ENCODE results near the gene RFX3. TPM values are rescaled to one million over a fixed set of nuclear protein-coding genes. Genes with fewer than 3 reads are reported as not detected.

Gene RFX3
- total RNA-seq, 1 experiment from 2014 or later = 0.60 TPM

DNA sequence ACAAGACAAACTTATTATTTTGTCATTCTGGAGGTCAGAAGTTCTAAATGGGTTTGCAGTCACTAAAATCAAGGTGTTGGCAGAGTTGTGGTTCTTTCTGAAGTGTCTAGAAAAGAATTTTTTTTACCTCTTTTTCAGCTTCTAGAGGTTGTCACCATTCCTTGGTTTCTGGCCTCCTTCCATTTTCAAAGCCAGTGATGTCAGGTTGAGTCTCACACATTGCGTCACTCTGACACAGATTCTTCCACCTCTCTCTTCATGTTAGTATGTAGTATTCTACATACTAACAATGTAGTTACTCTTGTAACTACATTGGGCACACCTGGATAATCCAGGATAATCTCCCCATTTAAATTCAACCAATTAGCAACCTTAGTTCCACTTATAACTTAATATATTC, 290.3 kb downstream of the RFX3 start:
- DNase-seq (ENCODE audit: low spot score) = no peak

DNA sequence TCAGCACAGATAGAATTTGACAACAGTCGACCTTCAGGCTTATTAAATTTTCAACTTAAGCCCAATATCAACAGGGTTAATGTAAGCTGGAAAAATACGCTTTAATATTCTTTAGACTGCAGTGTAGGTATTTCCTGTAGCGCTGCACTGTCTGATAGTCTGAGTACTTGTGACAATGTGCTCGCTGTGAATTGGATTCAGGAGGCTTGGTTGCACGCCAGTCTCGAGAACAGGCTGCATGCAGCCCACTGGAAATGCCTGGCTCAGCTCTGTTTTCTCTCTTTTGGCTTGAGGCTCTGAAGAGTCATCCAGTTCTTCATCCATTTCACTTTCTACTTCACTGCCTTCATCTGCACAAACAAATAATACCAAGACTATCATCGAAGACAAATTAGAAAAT, 300.9 kb downstream of the RFX3 start:
- DNase-seq (ENCODE audit: low spot score) = no peak

DNA sequence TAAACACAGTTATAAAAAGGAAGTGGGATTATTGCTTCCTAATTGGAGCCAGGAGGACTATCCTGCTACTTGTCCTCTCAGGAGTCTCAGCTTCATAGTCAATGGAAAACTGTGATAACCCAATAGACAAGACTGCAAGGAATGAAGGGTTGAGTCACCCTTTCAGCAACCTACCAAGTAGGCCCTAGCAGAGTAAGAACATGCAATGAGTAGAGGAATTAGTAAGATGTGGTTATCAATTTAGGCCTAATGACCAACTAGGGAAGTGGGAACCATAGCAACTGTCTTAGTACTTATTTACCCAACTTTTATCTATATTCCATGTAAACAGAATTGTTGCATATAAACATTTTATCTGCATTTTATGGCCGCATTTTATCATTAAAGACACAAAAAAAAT, 310.1 kb downstream of the RFX3 start:
- no peak for DNase-seq (ENCODE audit: low spot score)

DNA sequence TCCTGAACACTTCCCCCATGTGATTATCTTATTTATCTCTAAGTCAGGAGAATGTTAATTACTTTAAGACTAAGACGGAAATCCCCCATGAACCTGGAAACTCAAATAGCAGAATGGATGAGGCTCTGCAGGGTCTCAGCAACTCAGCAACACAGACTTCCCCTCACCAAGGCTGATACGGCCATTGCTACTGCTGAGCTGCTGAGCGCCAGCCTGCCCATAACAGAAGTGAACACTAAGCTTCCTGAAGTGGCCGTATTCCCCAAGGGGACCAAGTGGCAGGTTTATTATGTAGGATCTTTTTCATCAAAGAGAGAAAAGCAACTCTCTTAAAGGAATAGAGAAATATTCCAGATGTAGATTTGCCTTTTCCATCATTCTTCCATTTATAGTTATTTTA, 311.1 kb downstream of the RFX3 start:
- DNase-seq (ENCODE audit: low spot score) = no peak

DNA sequence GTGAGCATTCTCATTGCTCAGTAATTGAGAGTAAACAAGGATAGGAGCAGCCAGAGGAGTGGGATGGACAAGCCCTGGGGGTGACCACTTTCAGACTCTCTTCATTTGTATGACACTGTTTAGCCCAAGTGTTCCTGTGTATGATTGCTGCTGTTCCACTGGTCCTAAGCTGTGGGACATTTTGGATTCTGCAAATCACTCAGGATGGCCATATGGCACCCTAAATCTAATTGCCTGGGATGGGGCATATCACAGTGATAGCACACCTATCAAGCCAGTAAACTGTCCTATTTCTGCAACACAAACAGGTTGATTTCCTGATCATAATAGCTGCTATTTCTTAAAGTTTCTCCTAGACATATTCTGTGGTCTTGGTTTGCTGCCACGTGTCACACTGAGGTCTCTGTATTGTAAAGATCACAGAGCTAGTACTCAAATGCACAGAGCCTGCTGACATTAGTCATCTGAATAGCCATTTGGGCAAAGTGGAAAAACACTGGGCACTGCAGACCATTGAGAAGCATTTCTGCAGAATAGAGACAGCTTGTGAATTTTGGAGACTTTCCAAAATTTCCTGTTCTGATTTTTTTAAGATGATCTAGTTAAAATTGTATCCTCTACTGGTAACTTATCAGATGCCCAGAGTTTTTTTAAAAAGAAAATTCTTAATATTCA, 320.2 kb downstream of the RFX3 start:
- DNase-seq (ENCODE audit: low spot score) = no peak

DNA sequence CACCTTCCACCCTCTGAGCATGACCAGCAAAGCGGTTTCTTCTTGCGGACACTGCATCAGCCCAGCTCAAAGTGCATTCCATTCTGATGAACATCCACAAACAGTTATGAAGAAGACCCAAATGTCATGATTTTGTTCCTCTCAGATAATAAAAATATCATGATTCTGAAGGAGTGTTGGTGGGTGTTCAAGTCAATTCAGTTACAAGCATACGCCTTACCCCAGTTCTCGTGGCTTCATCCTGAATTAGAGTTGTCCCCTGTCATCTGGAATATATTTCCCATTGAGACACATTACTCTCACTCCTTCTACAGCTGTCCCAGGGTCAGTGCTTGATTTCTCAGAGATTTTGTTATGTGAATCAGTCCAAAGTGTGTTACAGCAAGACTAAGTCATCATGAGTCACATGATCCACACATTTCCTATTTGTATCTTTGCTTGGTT, 325.4 kb downstream of the RFX3 start:
- no peak for DNase-seq (ENCODE audit: low spot score)

DNA sequence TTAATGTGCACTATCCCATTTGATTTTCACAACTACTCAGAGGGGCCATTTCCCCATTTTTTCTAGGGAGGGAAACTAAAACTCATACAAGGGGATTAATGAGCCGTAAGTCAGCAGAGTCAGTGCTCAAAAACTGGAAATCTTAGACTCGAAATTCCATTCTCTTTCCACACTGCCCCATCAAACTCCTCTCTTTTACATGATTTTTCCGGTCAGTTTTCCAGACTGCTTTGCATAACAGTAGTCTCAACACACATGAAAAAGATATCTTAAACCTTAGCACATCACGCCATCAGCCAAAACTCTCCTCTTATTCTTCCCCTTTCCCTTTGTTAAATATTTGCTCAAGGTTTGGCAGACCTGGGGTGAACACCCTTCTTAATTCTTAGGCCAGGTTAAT, 332.0 kb downstream of the RFX3 start:
- DNase-seq (ENCODE audit: low spot score) = no peak

- DNase-seq (ENCODE audit: low spot score) = no peak
Observed at GRCh38 chr9:3191715-3192114, 334.1 kb downstream of the RFX3 start.

DNA sequence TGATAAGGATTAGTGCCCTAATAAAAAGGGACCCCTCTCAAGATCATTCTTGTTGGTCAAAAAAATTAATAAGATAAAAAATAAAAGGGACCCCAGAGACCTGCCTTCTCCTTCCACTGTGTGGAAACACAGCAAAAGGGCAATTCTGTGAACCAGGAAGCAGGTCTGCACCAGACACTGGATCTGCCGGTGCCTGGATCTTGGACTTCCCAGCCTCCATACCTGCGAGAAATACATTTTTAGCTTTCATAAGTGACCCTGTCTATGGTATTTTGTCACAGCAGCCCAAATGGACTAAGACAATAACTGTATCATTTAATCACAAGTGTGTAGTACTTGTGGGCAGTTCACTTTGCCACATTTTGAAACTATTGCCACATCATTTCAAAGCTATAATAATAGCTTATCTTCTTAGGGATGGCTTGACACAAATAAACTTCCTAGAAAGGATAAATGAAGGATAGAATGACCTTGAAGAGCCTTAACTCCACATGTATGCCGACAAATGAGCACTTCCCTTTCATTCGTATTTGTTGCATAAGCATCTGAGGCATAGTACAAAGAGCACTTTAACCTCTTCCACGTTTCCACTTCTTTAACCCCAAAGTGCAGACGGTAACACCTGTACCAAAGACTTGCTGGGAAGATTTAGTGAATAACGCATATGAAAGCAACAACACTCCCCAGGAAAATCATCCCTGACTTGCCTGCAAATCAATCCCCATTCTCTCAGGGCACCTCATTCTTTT, 336.5 kb downstream of the RFX3 start:
- no peak for DNase-seq (ENCODE audit: low spot score)

- DNase-seq (ENCODE audit: low spot score) = no peak
Observed at GRCh38 chr9:3186751-3187150, 339.1 kb downstream of the RFX3 start.

DNA sequence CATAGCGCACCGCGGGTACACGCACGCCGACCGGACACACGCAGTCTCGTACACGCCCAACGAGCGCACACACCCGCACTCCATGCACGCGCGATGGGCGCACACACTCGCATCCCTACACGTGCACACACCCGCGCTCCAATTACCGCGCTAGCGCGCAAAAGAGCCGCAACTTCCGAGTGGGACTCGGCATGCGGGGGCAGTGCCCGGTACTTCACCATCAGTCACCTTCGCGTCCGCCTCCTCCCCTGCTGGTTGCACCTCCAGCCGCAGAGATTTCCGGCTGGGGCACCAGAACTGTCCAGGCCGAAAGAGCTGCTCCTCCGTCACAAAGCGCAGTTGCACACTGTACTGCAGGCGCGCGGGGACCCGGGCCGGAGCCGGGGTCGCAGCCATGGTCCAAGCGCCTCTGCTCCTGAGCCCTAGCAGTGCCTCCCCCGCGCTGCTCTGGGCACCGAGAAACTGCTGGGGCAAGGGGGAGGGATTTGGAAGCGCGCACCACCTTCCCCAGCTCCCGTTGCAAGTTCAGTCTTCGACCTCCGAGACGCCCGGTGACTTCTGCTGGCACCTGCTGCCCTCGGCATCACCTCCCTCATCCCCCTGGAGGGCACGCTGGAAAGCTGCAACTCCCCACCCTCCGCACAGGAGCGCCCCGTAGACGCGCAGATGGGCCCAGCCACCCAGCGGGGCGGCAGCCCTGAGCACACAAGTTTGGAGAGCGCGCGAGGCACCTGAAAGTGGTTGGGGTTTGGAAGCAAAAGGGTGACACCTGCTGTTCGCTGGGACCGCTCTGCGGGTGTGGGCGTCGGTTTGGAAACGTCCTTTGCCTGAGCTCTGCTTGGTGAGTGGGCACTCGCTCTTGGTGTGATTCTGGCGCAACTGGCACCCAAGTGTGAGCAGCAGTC, 344.5 kb downstream of the RFX3 start:
- DNase-seq (ENCODE audit: low spot score) = no peak

- DNase-seq (ENCODE audit: low spot score) = no peak
Observed at GRCh38 chr9:3180696-3181048, 345.1 kb downstream of the RFX3 start.

DNA sequence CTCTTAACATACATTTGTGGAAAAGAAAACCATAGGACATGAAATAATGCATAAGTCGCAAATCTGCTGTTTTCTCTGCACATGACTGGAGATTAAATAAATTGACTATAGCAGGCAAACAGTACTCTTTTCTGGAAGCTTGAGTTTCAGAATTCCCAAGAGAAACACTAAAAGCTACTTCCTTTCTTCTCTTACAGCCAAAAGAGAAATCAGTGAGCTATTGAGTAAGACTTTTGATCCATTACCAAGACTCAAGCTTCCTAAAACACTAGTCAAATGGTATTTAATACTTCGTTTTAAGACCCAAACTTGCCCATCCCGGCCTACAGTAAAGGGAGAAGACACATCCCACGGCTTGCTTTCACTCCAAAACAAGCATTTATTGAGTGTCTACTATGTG, 346.1 kb downstream of the RFX3 start:
- no peak for DNase-seq (ENCODE audit: low spot score)

DNA sequence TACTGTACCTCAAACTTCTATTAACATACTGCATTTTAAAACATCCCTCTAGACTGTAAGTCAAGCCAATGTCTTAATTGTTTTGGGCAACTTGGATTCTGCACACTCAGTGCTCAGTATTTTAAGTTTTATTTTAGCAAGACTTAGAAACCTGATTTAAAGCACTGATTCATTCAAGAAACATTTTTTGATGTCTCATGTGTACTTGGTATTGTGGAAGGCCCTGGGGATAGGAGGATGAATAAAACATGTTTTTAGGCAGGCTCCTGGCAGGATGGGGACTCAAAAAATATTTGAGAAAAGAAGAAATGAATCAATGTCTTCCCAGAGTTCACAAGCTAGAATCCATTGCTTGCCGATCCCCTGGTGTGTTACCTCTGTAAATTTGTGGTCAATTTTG, 347.9 kb downstream of the RFX3 start:
- DNase-seq (ENCODE audit: low spot score) = no peak

GRCh38 chr9:3177146-3177761, 348.5 kb downstream of the RFX3 start:
- DNase-seq (ENCODE audit: low spot score) = no peak

- no peak for DNase-seq (ENCODE audit: low spot score)
Observed at GRCh38 chr9:3173374-3173773, 352.4 kb downstream of the RFX3 start.

DNA sequence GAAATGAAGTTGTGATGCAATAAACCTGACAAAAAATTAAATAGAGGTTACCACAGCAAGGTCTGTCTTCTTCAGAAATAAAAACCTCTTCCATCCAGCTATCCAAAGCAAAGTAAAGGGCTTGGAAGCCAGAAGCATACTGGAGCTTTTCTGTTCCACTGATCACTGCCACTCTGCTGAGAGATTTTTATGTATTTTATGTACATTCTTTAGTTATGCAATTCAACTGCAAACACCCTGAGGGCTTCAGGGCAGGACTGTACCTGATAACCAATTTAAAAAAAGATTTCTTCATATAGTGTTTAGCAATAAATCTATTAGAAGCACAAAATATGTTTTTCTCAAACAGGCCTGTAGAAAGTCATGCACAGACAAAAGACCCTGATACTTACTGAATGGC, 355.0 kb downstream of the RFX3 start:
- no peak for DNase-seq (ENCODE audit: low spot score)
